IMR-90 (cell line): ENCODE data around the gene MALRD1.

ENCODE experiments used
- CTCF ChIP-seq: conservative IDR thresholded peaks from 2 replicates; pipeline ENCODE4 v1.5.1; 2012; ENCODE audit warnings: mild to moderate bottlenecking, low read depth, low read length, improper control_type of control experiment
- FOS ChIP-seq: fragments of 150-350 bp; IDR thresholded peaks from 2 replicates; pipeline ENCODE4 v1.6.1; 2016; ENCODE audit warnings: low read depth, low read length
- MAFK ChIP-seq: IDR thresholded peaks from 2 replicates; pipeline ENCODE4 v1.6.1; 2012; ENCODE audit warnings: low read depth, low read length, improper control_type of control experiment
- MAZ ChIP-seq: IDR thresholded peaks from 2 replicates; pipeline ENCODE4 v1.6.1; 2012; ENCODE audit warnings: low read depth, mild to moderate bottlenecking, low read length, improper control_type of control experiment, moderate library complexity, borderline replicate concordance
- MXI1 ChIP-seq: IDR thresholded peaks from 2 replicates; pipeline ENCODE4 v1.6.1; 2012; ENCODE audit warnings: low read depth, mild to moderate bottlenecking, low read length, moderate library complexity, borderline replicate concordance
- POLR2A ChIP-seq: IDR thresholded peaks from 2 replicates; pipeline ENCODE4 v1.6.1; 2012; ENCODE audit warnings: mild to moderate bottlenecking, low read depth, low read length
- RAD21 ChIP-seq: IDR thresholded peaks from 2 replicates; pipeline ENCODE4 v1.6.1; 2012; ENCODE audit warnings: low read length, improper control_type of control experiment
- RCOR1 ChIP-seq: IDR thresholded peaks from 2 replicates; pipeline ENCODE4 v1.6.1; 2012; ENCODE audit warnings: mild to moderate bottlenecking, low read length, improper control_type of control experiment; ENCODE audit not compliant: insufficient replicate concordance

- TF ChIP-seq CTCF (no peak), MAFK (peak; percentile 76), MAZ (no peak), POLR2A (no peak), RAD21 (no peak), RCOR1 (no peak), MXI1 (no peak), FOS (peak; percentile 66; the same call in 1 of the 2 replicates)
These were observed 653.6 kb downstream of the MALRD1 start for GRCh38 chr10:19702215-19702614.
